HG03457 (cell line): ENCODE data around the gene STAG3.
"Not testable (repeated sequence)": the region's sequence is repeated elsewhere in the genome, so short reads cannot be mapped to it uniquely, and the experiment has no call there.

Experiments
- ATAC-seq: cut with Tn5 transposase; IDR thresholded peaks from one replicate; pipeline ENCODE4 v1.9.1; 2021; ENCODE audit warnings: moderate number of reproducible peaks; ENCODE audit not compliant: unreplicated experiment

STAG3 gene

DNA sequence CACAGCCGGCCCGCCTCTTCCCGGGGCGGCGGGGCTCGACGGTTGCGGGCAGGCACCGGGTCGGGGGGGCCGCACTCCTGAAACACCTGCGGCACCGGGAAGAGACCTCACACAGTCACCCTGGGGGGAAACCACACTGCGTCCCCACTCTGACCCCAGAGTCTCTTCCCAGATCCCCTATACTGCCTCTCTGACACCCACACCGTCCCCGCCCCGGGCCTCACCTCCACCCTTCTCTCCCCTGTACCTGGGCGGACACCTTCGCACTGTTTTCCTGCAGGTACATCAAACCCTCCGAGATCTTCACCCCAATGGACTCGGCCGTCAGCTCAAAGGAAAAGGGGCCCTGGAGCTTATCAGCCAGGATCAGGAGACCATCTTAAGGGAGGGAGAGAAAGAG, 5.9 kb upstream of the STAG3 start:
- ATAC-seq, result no peak

DNA sequence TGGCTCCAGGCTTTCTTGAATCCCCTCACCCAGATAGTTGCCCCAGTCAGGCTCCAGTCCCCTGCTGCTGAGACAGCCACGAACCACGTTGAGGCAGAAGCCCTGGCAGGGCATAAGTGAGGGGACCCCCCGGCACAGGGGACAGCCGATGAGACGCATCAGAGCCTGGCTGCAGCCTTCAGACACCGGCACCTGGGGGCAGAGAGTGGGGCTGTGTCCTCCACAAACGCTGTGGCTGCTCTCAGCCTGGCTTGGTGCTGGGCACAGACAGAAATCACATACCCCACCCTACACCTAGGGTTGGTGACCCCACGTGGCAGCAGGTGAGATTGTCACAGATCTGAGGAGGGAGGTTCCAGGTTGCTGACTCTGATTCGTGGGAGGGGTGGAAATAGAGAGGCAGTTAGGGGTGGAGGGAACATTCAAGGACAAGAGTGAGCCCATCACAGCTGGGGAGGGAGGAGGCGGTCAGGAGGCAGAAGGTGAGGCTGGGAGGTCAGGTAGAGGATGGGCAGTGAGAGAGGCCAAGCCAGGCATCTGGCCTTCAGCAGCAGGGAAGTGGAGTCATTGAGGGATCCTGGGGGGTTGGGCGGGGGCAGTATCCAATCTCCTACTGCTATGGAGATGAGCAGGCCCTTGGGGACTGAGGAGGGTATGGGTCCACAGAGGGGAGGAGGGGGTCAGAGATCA, 3.8 kb upstream of the STAG3 start:
- ATAC-seq, result no peak

DNA sequence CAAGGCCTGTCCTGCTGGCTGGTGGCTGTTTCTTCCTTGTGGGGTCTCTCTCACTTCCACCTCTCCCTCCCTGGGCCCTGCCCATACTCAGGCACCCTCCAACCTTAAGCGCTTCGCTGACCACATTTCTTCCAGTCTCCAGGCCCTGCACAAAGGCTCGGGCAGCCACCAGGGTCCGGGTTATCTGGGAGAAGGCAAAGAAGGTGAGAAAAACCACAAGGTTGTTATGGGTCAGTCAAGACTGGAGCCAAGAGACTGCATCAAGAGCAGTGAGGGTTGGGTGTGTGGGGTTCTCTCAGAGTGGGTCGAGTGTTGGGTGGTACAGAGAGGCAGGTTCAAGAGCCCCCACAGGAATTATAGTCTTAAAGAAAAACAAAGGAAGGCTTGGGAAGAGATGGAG, 3.1 kb upstream of the STAG3 start:
- ATAC-seq, result no peak

DNA sequence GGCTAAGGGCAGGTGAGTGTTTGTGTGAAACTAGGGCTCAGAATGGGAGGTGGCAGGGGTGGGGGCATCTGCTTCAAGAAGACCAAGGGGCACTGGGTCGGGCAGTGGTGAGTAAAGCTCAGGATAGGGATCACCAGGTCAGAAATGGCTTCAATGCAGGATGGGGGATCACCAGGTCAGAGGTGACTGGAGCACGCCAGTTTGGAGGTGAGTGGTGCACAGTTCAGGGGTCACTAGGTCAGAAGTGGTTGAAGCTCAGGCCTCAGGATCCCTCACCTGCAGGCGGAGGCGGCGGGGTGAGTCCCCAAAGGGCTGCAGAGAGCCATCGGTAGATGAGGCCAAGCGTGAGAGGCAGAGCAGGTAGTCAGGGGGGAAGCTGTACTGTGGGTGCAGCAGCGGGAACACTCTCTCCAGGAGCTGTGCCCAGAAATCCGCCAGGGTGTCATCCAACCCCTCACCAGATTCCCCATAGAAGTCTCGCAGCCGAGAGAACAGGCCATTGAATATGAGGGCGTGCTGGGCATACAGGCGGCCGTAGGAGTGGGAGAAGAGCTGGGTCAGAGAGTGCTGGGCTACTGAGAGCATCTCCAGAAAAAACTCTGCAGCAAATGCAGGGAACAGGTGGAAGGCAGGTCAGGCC, 2.3 kb upstream of the STAG3 start:
- ATAC-seq, result no peak

DNA sequence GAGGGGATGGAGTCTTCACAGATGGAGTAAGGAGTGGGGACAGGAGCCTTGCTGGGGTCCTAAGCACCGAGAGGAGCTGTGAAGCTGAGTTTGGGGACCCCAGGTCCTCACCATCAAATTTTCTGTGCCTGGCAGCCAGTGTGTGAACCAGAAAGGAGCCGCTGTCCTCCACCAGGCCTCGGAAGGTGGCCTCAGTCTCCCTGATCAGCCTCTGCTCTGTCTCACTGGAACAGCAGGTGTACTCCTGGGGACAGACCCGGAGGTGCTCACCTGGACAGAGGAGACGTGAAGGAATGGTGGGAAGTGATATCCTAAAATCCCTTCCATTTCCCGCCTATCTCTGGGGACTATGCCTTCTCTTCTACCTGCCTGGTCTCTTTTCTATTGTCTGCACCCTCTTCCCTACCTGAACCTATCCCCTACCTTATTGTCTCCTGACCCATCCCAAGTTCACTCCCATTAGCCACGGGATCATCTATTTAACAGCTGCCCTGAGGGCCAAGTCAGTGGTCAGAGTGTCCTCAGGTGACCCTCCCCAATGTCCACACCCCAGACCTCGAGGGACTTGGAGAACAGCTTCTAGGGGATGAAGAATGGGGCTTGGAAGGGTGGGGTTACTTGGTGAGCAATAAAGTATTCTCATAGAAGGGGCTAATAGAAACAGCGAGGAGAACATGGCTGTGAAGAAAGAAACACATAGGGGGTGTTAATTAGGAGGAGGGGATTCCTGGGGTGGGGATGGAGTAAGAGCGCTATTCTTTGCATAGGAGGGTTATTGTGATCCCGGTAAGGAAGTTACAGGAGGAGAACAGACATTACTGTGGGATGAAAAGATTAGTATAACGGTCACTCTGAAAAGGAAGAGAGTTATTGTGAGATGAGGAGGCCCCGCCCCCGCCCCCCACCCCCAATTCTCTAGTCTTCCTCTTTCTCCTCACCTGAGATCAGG, 1.3 kb upstream of the STAG3 start:
- no peak for ATAC-seq

DNA sequence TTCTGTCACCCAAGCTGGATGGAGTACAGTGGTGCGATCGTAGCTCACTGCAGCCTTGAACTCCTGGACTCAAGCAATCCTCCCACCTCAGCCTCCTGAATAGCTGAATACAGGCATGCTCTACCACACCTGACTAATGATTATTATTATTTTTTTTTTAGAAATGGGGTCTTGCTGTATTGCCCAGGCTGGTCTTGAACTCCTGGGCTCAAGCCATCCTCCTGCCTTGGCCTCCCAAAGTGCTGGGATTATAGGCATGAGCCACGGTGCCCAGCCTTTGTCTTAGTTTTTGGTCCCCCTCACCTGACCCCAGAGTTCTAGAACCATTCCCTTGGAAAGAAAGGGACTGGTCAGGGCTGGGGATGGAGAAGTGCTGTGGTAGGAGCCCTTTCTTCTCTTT, 2.4 kb downstream of the STAG3 start:
- not testable (repeated sequence) for ATAC-seq

DNA sequence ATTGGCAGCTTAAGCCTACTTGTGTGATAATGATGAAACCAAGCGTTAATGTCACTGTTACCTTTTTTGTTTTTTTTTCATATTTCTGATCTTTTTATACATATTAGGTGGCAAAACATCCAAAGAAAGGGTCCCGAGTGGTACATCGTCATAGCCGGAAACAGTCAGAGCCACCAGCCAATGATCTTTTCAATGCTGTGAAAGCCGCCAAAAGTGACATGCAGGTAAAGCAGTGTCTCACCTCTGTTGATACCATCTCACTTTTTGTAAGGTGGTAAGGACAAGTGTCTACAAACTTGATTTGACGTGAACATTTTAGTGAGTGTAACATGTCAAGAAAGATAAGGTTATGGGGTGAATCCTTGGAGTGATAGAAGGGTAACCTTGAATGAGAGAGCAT, 4.9 kb downstream of the STAG3 start:
- not testable (repeated sequence) for ATAC-seq

DNA sequence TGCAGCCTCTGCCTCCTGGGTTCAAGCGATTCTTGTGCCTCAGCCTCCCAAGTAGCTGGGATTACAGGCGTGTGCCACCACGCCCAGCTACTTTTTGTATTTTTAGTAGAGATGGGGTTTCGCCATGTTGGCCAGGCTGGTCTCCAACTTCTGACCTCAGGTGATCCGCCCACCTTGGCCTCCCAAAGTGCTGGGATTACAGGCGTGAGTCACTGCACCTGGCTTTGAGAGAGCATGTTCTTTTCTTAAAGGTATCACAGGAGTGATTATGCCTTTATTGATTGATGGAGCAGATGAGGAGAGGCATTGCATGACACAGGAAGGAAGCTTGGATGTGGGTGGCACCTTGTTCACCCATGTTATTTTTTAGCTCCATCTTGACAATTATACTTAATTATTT, 5.4 kb downstream of the STAG3 start:
- not testable (repeated sequence) for ATAC-seq

DNA sequence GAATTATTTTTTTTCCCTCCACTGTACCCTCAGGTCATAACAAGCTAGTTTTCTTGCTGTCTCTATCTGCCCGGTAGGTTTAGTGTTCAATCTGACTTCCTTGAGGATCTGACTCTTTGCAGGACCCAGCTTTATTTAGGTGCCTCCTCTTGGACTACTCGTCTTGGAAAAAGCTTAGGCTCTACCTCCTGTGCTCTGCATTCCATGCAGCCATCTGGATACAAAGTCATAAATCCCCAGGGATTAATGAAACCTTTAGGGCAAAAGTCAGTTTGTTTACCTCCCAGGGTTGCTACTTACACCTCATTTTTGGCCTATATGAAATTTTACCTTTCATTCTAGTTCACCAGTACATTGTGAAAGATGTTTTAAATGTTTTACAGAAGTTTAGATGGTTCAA, 8.0 kb downstream of the STAG3 start:
- ATAC-seq, result no peak

DNA sequence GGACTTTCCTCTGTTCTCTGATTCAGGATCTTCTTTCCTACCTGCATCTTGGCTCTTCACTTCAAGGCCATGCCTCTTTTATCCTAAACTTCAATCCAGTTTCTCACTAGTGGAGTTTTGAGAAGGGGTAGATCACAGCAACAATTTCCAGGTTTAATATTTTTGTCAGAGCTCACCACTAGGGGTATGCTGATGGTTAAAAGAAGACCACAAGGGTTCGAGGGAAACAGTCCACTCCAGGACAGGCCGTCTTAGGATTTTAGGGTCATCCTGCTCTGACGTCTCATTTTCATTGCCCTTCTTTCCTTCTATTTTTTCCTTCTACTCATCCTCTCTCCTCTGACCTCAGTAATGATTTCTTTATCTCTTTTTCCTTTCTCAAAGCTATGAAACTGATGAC, 11.3 kb downstream of the STAG3 start:
- ATAC-seq, result no peak

DNA sequence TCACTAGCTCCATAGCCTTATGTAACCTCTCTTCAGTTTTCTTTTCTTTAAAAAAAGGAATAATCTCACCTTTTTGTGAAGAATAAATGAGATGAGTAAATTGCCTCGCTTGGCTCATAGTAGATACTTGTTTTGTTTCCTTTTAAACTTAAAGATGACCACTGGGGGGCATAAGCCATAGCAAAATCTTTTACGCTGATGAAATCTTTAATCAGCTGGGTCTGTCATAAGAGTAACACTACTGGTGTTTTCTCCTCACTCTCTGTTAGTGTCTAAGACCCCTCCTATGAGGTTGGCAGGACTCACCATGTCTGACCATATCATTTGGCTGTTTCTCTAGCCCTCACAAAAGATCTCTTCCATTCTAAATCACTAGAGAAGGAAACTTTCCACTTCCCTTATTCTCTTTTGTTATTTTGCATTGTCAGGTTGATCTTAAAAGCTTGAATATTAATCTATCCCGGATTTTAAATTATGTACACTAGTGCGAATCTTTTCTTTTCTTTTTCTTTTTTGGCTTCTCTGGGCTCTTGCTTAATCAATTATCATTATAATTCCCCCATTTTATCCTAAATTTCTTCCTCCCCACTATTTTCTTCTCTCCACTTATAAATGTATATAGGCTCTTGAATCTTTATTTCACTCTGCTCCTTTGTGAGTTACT, 12.5 kb downstream of the STAG3 start:
- no peak for ATAC-seq

DNA sequence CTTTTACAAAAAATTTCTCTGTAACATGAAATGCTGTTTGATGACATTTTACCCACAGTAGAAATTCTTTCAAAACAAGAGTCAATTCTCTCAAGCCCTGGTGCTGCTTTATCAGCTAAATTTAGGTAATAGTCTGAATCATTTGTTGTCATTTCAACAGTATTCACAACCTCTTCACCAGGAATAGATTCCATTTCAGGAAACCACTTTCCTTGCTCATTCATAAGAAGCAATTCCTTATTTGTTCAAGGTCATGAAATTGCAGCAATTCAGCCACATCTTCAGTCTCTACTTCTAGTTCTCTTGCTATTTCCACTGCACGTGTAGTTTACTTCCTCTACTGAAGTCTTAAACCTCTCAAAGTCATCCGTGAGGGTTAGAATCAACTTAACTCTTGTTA, 14.1 kb downstream of the STAG3 start:
- ATAC-seq, result no peak

DNA sequence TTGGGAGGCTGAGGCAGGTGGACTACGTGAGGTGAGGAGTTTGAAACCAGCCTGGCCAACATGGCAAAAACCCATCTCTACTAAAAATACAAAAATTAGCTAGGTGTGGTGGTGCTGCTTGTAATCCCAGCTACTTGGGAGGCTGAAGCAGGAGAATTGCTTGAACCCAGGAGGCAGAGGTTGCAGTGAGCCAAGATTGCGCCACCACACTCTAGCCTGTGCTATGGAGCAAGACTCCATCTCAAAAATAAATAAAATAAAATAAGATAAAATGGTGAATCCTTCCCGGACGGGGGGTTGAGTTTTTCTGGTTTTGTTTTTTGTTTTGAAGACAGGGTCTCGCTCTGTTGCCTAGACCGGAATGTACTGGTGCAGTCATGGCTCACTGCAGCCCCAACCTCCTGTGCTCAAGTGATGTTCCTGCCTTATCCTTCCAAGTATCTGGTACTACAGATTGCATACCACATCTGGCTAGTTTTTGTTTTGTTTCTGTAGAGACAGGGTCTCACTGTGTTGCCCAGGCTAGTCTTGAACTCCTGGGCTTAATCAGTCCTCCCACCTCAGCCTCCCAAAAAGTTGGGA, 14.7 kb downstream of the STAG3 start:
- ATAC-seq, result not testable (repeated sequence)

DNA sequence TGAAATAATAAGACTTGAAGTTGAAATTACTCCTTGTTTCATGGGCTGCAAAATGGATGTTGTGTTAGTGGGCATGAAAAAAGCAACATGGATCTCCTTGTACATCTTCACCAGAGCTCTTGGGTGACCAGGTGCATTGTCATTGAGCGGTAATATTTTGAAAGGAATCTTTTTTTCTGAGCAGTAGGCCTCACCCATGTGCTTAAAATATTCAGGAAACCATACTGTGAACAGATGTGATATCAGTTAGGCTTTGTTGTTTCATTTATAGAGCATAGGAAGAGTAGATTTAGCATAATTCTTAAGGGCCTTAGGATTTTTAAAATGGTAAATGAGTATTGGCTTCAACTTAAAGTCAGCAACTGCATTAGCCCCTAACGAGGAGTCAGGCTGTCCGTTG, 15.3 kb downstream of the STAG3 start:
- ATAC-seq, result no peak

DNA sequence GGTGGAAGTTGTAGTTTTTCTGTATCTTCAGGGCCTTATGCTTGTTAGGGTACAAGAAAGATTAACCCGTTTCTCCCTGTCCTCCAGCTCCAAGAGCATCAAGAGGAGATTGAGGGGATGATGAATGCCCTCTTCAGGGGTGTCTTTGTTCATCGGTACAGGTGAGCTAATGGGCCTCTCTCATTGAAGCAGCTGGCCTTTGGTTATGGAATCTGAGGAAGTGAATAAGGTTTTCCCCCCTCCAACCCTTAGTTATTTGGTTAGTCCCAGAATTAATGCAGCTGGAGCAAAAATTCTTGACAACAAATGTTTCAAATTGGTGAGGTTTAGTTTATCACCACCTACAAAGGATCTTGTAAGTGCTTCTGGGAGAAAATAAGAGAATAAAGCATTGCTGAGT, 17.5 kb downstream of the STAG3 start:
- no peak for ATAC-seq

DNA sequence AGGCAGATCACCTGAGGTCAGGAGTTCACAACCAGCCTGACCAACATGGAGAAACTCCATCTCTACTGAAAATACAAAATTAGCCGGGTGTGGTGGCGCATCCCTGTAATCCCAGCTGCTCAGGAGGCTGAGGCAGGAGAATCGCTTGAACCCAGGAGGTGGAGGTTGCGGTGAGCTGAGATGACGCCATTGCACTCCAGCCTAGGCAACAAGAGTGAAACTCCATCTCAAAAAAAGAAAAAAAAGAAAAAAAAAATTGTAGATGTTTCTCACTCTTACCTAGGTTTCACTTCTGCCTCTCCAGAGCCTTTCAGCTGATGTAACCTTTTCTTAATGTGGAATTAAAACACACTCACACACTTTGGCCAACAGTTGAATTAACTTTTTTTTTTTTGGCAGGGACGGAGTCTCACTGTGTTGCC, 18.2 kb downstream of the STAG3 start:
- ATAC-seq, result not testable (repeated sequence)

DNA sequence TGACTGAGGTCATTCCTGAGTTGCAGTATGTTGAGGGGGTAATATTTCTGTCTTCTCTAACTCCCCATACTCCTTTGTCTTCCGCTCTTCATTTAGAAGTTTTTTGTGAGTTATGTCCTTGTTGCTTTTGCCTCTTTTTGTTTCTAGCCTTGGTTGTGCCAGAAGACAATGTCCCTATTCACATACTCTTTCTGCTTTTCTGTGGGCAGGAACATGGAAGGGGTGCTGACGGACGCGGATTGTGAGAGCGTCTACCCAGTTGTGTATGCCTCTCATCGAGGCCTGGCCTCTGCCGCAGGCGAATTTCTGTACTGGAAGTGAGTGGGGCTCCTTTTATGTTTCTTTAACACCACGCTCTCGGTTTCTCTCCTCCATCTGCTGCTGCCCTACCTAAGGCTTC, 20.5 kb downstream of the STAG3 start:
- ATAC-seq, result no peak

DNA sequence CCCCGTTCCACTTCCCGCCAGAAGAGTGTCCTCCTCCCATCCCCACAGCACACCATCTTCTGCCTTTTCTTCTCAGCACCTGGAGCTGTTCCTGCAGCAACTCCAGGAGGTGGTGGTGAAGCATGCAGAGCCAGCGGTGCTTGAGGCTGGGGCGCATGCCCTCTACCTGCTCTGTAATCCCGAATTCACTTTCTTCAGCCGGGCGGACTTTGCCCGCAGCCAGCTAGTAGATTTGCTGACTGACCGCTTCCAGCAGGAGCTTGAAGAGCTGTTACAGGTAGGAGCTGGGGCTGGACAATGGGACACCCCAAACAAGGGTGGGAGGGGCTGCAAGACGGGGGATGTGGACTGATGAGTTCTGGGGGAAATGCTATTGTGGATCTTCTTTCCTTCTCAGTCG, 23.0 kb downstream of the STAG3 start:
- no peak for ATAC-seq

DNA sequence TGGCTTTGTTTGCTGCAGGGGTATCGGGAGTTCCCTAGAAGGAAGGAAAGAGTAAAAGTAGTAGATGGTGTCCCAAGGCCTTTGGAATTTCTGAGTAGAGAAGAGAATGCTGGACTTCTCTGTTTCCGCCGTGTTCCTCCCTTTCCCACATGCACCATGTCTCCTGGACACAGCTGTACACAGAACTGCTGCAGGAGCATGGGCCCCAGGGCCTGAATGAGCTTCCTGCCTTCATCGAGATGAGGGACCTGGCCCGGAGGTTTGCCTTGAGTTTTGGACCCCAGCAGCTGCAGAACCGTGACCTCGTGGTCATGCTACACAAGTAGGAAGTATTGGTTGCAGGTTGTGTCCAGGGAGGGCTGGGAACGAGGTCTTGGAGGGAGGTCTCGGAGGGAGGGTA, 26.7 kb downstream of the STAG3 start:
- no peak for ATAC-seq

DNA sequence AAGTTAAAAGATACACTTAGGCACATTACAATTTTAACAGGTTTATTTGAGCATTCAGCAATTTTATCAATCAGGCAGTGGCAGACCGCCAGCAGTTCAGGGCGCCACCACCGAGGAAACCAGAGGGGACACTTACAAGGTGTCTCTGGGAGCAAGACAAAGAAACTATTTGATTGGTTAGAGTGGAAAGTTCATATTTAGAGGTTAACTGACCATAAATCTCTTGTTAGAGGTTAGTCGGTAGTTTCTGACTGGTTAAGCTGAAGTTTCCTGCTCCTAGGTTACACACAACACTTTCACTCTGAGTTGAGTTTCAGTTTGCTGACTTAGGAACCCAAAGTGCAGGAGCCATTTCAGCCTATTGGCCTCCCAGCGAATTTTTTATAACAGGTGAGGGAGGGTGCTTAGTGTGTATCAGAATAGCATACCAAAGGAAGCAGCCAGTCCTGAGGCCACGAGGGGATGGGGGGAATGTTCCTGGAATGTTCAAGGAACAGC, 31.2 kb downstream of the STAG3 start:
- peak; percentile 53 for ATAC-seq

DNA sequence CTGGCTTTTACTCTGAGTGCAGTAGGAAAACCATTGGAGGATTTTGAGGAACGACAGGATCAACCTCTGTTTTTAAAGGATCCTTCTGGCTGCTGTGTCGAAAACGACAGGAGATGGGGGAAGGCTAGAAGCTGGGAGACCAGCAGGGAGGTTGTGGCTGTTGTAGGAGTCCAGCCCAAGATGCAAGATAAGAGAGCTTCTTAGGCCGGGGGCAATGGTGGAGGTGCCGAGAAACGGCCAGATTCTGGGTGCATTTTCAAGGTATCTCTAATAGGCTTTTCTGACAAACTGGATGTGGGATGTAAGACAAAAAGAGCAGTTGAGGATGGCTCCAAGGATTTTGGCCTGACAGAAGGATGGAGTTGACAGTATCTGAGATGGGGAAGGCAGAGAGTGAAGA, 31.8 kb downstream of the STAG3 start:
- ATAC-seq, result no peak
